Sigmoid colon (tissue), 7 donors: ENCODE results near the gene XDH. TPM values are rescaled to one million over a fixed set of nuclear protein-coding genes. Genes with fewer than 3 reads are reported as not detected.

Experiments used
- DNase-seq: peaks from one replicate; pipeline ENCODE4 v3.0.0-alpha.2; 2019
- H3K27ac ChIP-seq, 4 donors: fragments of 200-600 bp; sonication (generic); one replicate each; pipeline ENCODE4 v1.5.1; 2016 to 2019; ENCODE audit warnings: mild to moderate bottlenecking in 1 of 4
- H3K27me3 ChIP-seq, 3 donors: fragments of 200-600 bp; sonication (generic); one replicate each; pipeline ENCODE4 v1.5.1; 2019; ENCODE audit warnings: mild to moderate bottlenecking in 1 of 3
- H3K36me3 ChIP-seq, 4 donors: fragments of 200-600 bp; sonication (generic); one replicate each; pipeline ENCODE4 v1.5.1; 2016 to 2019
- H3K4me1 ChIP-seq, 4 donors: fragments of 200-600 bp; sonication (generic); one replicate each; pipeline ENCODE4 v1.5.1; 2017 to 2019
- H3K4me3 ChIP-seq, 4 donors: fragments of 200-600 bp; sonication (generic); one replicate each; pipeline ENCODE4 v1.5.1; 2017 to 2019; ENCODE audit warnings: mild to moderate bottlenecking in 2 of 4, moderate library complexity in 1 of 4
- H3K9me3 ChIP-seq, 4 donors: fragments of 200-600 bp in 3 of 4; sonication (generic) in 3 of 4; one replicate each; pipeline versions ENCODE4 v1.5.1 to v1.6.1; 2013 to 2019
- EP300 ChIP-seq, 4 donors: sonication (generic); formaldehyde crosslinking; IDR thresholded peaks; one replicate each; pipeline ENCODE4 v1.6.1; 2017; ENCODE audit warnings: antibody characterized with exemption in 4 of 4
- POLR2A ChIP-seq, 2 donors: fragments of 450-650 bp; IDR thresholded peaks; one replicate each; pipeline ENCODE4 v1.6.1; 2016; ENCODE audit warnings: antibody characterized with exemption in 2 of 2, mild to moderate bottlenecking in 2 of 2, moderate library complexity in 2 of 2
- POLR2AphosphoS5 ChIP-seq, 4 donors: sonication (generic); formaldehyde crosslinking; IDR thresholded peaks; one replicate each; pipeline ENCODE4 v1.6.1; 2017; ENCODE audit warnings: antibody characterized with exemption in 4 of 4
- WGBS, 2 donors: extraction: QIAGEN DNeasy Blood & Tissue Kit; methylation state at CpG; one replicate each; pipeline ENCODE4 v1.1.7; 2013; 5-methylcytosine and 5-hydroxymethylcytosine counted together
- intact Hi-C: fragments of 100-400 bp; cut with DNase I; formaldehyde crosslinking; loops from one replicate; pipeline ENCODE4 v1.15.1; 2023
- polyA plus RNA-seq, 3 donors: library from polyadenylated mRNA; stranded (reverse); fragments of 200-250 nt; gene quantifications; one replicate each; pipeline ENCODE4 v1.2.3, GENCODE V29; 2013
- total RNA-seq, 4 donors: library from RNA; depleted of rRNA; stranded (reverse); fragments of >200 nt; gene quantifications; one replicate each; pipeline ENCODE4 v1.1.0, GENCODE V29; 2016
- TF ChIP-seq, protein P1 (sequence below), 4 experiments: fragments of 450-650 bp in 3 of 4; fragments of 200-600 bp in 1 of 4; IDR thresholded peaks; one replicate each; pipeline ENCODE4 v1.5.1; 2016 to 2019; ENCODE audit warnings: antibody characterized with exemption in 4 of 4, mild to moderate bottlenecking in 3 of 4, moderate library complexity in 2 of 4
- donor health status: healthy with polysubstance abuse.
- donor health status: Bipolar disorder and iron deficiency.
- donor health status: healthy.

XDH gene
- total and polyA plus RNA-seq, 7 donors = 0.71 to 30.1 (median 10.7) TPM; not detected in 3

DNA sequence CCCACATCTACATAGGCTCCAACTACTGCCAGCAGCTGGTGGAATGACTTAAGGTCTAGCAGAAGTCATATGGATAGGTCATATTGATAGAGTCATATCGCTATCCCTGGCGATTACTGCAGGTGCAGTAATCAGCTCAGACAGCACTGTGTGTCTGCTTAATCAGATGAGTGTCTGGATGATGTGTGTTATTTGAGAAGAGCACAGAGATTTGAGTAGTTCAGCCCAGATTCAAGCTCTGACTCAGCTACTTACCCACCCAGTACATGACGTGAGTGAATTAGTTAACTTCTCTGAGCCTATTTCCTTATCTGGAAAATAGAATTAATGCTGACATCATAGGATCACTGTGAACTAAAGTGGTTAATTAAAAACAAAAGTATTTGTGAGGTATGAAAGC, 101.6 kb downstream of the XDH start:
- Histone ChIP-seq H3K27me3 (no peaks in the 10 kb centered on the region), H3K9me3 (no peaks in the 10 kb centered on the region), H3K27ac (no peak overlapping the region), H3K4me1 (no peaks in the 10 kb centered on the region), H3K36me3 (no peaks in the 10 kb centered on the region), H3K4me3 (no peak overlapping the region)
- intact Hi-C loops = no loop called here
- DNase-seq = no peak
- TF ChIP-seq, protein P1, sequence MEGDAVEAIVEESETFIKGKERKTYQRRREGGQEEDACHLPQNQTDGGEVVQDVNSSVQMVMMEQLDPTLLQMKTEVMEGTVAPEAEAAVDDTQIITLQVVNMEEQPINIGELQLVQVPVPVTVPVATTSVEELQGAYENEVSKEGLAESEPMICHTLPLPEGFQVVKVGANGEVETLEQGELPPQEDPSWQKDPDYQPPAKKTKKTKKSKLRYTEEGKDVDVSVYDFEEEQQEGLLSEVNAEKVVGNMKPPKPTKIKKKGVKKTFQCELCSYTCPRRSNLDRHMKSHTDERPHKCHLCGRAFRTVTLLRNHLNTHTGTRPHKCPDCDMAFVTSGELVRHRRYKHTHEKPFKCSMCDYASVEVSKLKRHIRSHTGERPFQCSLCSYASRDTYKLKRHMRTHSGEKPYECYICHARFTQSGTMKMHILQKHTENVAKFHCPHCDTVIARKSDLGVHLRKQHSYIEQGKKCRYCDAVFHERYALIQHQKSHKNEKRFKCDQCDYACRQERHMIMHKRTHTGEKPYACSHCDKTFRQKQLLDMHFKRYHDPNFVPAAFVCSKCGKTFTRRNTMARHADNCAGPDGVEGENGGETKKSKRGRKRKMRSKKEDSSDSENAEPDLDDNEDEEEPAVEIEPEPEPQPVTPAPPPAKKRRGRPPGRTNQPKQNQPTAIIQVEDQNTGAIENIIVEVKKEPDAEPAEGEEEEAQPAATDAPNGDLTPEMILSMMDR (IDR thresholded peaks at IDR 0.05) = no peak
- TF ChIP-seq POLR2AphosphoS5 (IDR thresholded peaks at IDR 0.05) (no peak), EP300 (IDR thresholded peaks at IDR 0.05) (no peak), POLR2A (IDR thresholded peaks at IDR 0.05) (no peak)
- 85 to 91% methylated on average over 3 of the region's 3 CpGs for WGBS, 2 donors

GRCh38 chr2:31304816-31305215, 109.7 kb downstream of the XDH start:
- TF ChIP-seq POLR2AphosphoS5 (IDR thresholded peaks at IDR 0.05) = no peak
- no peak for TF ChIP-seq POLR2A (IDR thresholded peaks at IDR 0.05)
- no peak for TF ChIP-seq EP300 (IDR thresholded peaks at IDR 0.05)
- TF ChIP-seq, protein P1 (IDR thresholded peaks at IDR 0.05) = no peak
- Histone ChIP-seq H3K36me3 (no peaks in the 10 kb centered on the region), H3K27ac (no peak overlapping the region), H3K9me3 (no peaks in the 10 kb centered on the region), H3K4me1 (peaks cover 0 to 16% (median 7%) of the 10 kb centered on the region in 4 donors), H3K27me3 (no peaks in the 10 kb centered on the region), H3K4me3 (no peak overlapping the region)
- WGBS, 2 donors = 83 to 84% methylated on average over 2 of the region's 2 CpGs
- no peak for DNase-seq
- intact Hi-C loops = no loop called here

GRCh38 chr2:31302940-31303563, 111.5 kb downstream of the XDH start:
- Histone ChIP-seq H3K9me3 (no peaks in the 10 kb centered on the region), H3K27me3 (no peaks in the 10 kb centered on the region), H3K36me3 (no peaks in the 10 kb centered on the region), H3K4me1 (peaks cover 0 to 16% (median 7%) of the 10 kb centered on the region in 4 donors), H3K4me3 (no peak overlapping the region), H3K27ac (peak overlapping the region; percentile 35 to 68 (median 48))
- TF ChIP-seq POLR2AphosphoS5 (IDR thresholded peaks at IDR 0.05) (peak in 2 of 4 donors; percentile 35 to 41), POLR2A (IDR thresholded peaks at IDR 0.05) (no peak), EP300 (IDR thresholded peaks at IDR 0.05) (no peak)
- TF ChIP-seq, protein P1 (IDR thresholded peaks at IDR 0.05) = no peak
- intact Hi-C loops = no loop called here
- no peak for DNase-seq
- WGBS, 2 donors = 85 to 87% methylated on average over 9 of the region's 9 CpGs

- Histone ChIP-seq H3K27ac (no peak overlapping the region), H3K4me3 (no peak overlapping the region), H3K9me3 (no peaks in the 10 kb centered on the region), H3K4me1 (peaks cover 0 to 20% (median 10%) of the 10 kb centered on the region in 4 donors), H3K27me3 (no peaks in the 10 kb centered on the region), H3K36me3 (no peaks in the 10 kb centered on the region)
- no peak for DNase-seq
- TF ChIP-seq POLR2A (IDR thresholded peaks at IDR 0.05) (no peak), EP300 (IDR thresholded peaks at IDR 0.05) (no peak), POLR2AphosphoS5 (IDR thresholded peaks at IDR 0.05) (no peak)
- TF ChIP-seq, protein P1 (IDR thresholded peaks at IDR 0.05) = no peak
- intact Hi-C loops = no loop called here
These were observed 114.2 kb downstream of the XDH start for GRCh38 chr2:31300309-31300708.

- WGBS, 2 donors = 44 to 66% methylated on average over 4 of the region's 4 CpGs
- intact Hi-C loops = no loop called here
These were observed 115.0 kb downstream of the XDH start for GRCh38 chr2:31299547-31299946.

More at GRCh38 chr2:31299547-31299946, 115.0 kb downstream of the XDH start:
- H3K9me3 ChIP-seq = no peaks in the 10 kb centered on the region
- DNase-seq = no peak
- H3K4me1 ChIP-seq = peaks cover 0 to 20% (median 10%) of the 10 kb centered on the region in 4 donors
- H3K4me3 ChIP-seq = no peak overlapping the region
- no peaks in the 10 kb centered on the region for H3K27me3 ChIP-seq
- TF ChIP-seq, protein P1 (IDR thresholded peaks at IDR 0.05) = no peak
- no peak for TF ChIP-seq POLR2AphosphoS5 (IDR thresholded peaks at IDR 0.05)
- TF ChIP-seq POLR2A (IDR thresholded peaks at IDR 0.05) = no peak
- no peak for TF ChIP-seq EP300 (IDR thresholded peaks at IDR 0.05)
- no peaks in the 10 kb centered on the region for H3K36me3 ChIP-seq
- H3K27ac ChIP-seq = no peak overlapping the region
